HG02798 (cell line): ENCODE results near the gene BTBD7.
"Not testable (repeated sequence)": the region's sequence is repeated elsewhere in the genome, so short reads cannot be mapped to it uniquely, and the experiment has no call there.

Experiments
- ATAC-seq: cut with Tn5 transposase; IDR thresholded peaks from one replicate; pipeline ENCODE4 v1.9.1; 2021; ENCODE audit warnings: mild to moderate bottlenecking; ENCODE audit not compliant: unreplicated experiment, poor library complexity

BTBD7 gene

DNA sequence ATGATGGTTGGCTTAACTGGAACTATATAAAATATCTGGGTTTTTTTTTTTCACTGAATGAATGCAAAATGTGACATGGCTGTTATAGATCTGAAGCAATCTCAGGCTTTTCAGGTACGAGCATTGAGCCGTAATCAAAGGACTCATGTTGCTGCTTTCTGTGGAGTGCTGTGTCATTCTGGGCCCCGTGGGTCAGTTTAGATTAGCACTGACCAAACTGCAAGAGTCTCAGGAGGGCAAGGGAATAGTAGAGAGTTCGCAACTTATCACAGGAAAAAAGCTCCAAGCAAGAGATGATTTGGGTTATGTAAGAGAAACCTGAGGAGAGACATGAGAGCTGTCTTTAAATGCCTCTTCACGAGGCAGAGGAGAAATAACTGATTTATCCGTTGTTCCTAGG lies 66.7 kb downstream of the BTBD7 start:
- ATAC-seq = no peak

DNA sequence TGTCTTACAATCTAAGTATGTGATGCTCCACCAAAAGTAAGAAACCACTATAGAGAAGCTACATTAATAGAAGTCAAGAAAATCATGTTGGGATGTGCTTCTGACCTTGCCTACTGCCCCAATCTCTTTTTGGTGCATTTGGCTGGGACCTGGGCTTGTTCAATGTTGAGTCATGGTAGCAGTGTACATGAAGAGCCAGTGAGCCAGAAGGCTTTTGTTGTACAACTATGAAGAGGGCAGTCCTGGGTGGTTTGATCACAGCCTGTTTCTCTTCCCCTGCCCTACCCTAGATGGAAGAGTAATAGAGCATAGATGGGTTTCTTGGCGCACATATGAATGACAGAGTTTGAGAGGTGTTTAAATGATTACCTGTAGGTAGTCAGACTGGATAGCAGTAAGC lies 69.4 kb downstream of the BTBD7 start:
- ATAC-seq = no peak

DNA sequence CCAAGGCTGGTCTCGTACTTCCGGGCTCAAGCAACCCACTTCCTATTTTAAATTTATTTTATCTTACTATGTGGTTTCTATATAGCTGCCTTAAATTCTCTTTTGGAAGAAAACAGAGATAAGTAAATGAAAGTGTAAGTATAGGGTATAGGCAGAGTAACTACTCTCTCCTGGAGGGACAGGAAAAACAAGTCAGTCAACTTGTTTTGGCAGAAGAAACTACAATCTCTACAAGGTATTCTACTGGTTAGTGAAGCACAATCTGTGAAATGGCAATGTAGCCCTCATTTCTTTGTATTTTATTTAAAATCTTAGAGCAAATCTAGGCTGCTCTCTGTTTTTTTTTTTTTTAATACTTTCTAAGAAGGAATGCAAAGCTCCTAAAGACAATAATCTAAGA lies 70.4 kb downstream of the BTBD7 start:
- no peak for ATAC-seq

DNA sequence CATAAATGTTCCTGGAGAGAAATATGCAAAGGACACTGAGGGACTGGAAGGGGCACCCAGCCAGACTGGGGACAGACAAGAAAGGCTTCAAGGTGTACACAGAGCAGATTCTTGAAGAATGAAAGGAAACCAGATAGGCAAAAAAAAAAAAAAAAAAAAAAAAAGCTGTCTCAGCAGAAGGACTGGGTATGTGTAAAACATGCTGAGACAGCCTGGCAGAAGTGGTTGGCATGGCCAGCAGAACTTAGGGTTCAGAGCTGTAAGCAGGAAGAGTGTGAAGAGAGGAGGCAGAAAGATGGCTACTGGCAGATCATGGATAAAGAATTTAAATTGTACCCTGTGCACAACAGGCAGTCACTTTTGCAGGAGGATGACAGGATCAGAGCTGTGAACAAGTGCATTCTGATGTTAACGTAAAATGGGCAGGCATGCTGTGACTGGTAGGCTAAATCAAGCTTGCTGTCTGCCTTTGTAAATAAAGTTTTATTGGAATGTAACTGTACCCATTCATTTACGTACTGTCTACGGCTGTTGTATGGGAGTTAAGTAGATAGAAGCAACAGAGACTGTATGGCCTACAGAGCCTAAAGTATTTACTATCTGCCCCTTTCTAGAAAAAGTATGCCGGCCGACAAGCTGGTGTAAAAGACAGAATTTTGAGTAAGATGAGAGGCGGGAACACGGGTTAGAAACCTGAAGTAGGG lies 83.6 kb downstream of the BTBD7 start:
- no peak for ATAC-seq

DNA sequence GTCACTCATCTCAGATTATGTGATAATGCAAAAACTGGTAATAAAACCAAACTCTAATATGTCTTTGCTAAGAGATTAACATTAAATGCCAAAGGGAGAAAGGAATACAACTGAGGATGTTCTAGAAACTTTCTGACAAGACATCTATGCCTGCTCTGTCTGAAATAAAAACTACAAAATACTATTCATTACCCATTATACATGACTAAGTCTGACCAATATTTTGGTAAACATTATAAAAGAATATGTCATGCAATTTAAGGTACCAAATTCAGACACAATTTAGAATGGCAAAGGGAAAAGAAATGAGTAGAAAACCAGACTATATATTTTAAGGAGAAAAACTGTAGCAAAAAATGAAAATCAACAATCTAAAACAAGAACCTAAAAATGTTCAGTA lies 86.3 kb downstream of the BTBD7 start:
- no peak for ATAC-seq

DNA sequence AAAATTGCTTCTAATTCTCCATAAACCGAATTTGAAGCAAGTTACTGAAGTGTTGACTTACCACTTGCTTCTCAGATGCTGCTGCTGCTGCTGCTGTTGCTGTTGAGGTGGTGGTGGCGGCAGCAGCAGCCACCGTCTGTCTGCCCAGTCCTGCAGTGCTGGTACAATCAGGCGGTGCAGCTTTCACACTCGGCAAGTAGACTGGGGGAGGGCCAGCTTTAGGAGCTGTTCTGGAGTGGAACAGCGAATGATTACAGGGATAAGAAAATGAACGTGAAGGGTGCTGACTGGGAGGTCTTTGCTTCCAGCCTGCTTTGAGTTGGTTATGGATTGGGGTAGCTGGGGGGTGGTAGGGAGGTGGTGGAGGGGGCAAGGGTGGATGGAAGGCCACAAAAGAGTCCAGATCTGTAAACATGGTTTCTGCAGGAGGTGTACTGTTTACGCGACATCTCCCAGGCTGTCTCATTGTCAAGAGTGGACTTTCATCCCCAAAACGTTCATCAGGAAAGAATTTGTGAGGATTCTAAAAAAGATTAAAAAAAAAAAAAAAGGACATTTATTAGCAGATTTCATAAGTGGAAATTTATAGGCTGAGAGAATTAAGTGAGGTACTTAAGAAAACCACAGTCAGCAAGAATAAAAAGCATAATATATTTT lies 86.9 kb downstream of the BTBD7 start:
- no peak for ATAC-seq

DNA sequence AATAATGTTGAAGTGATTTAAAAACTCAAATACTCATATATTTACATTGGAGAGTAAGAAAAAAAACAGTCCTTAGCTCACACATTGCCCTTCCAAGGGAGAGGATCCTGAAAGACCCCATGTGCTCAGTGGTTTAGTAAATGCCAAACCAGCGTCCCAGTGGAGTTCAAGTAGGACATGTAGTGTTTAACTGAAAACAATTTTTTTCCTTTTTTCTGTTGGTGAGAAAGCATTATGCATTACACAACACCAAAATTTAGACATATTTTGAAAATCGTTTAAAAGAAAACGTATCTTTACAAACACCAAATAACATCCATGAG lies 92.2 kb downstream of the BTBD7 start:
- ATAC-seq = no peak

DNA sequence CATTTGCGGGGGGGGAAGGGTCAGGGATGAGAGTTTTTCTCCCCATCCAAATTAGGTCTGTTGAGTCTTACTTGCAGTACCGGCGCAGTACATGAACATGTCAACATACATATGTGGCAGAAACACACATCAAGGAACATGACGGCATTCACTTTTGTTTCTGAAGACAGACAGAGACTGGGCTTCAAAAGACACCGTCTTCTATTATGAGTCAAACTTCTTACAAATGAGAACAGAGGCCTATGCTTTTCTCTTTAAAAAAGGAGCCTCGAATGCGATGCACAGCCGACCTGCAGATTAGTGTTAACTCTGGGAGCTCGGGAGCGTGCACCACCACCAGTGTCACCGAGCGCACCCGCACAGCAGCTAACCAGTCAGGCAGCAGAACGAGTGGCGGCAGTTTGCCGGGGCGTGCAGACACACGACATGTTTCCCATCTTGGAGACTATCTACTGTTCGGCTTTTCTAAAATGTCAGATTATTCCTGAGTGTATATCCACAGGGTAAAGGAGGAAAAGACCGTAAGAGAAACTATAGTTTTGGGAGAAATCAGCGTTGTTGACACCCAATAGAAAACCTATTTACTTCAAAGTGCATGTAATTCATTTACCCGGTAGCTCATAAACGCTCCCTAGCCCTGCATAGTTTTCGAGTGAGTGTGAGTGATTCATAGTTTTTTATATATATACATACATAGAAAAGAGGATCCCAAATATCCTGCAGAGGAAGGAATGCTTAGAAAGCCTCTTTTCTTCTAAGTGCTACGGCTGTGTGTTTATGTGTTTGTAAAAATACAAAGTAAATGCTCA lies 92.8 kb downstream of the BTBD7 start:
- ATAC-seq = no peak

DNA sequence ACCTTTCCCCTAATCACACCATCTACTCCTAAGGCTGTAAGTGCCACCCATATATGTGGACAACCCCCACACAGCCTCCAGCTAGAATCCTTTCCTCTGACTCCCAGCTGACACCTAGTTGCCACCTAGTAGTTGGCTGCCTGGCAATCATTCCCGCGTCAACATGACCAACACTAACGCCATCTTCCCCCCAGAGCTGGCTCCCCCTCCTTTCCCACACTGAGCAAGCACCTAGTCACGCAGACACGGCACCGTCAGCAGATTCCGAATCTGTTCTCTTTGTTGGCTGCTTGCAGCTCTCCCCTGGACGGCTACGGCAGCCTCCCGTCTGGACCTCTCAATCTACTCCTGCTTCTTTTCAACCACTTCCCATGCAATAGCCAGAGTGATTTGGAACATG lies 98.0 kb downstream of the BTBD7 start:
- no peak for ATAC-seq

DNA sequence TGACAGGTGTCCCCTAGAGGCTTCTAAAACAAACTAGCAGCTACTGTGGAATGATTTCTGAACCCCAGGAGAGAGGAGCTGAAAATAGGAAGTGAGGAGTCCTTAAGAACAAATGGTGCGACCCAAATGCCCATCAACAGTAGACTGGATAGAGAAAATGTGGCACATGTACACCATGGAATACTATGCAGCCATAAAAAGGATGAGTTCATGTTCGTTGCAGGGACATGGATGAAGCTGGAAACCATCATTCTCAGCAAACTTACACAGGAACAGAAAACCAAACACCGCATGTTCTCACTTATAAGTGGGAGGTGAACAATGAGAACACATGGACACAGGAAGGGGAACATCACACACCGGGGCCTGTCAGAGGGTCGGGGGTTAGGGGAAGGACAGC lies 99.8 kb downstream of the BTBD7 start:
- ATAC-seq = not testable (repeated sequence)

DNA sequence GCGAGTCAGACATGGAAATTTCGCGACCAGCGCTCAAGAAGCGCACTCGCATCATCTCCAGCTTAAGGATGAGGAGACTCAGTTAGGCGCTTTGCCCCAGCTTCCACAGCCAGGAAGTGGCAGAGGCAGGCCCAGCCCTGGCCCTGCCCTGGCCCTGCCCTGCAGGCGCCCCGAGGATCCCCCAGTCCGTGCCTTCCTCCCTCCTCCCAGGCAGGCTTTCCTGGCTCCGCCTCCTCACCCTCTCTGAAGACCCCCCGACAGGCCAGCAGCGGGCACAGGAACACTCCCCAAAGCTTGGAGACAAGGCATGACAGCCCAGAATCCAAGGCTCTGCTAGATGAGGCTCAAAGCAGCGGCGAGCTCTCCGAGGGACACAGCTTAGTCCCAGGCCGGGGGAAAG lies 100.7 kb downstream of the BTBD7 start:
- no peak for ATAC-seq

DNA sequence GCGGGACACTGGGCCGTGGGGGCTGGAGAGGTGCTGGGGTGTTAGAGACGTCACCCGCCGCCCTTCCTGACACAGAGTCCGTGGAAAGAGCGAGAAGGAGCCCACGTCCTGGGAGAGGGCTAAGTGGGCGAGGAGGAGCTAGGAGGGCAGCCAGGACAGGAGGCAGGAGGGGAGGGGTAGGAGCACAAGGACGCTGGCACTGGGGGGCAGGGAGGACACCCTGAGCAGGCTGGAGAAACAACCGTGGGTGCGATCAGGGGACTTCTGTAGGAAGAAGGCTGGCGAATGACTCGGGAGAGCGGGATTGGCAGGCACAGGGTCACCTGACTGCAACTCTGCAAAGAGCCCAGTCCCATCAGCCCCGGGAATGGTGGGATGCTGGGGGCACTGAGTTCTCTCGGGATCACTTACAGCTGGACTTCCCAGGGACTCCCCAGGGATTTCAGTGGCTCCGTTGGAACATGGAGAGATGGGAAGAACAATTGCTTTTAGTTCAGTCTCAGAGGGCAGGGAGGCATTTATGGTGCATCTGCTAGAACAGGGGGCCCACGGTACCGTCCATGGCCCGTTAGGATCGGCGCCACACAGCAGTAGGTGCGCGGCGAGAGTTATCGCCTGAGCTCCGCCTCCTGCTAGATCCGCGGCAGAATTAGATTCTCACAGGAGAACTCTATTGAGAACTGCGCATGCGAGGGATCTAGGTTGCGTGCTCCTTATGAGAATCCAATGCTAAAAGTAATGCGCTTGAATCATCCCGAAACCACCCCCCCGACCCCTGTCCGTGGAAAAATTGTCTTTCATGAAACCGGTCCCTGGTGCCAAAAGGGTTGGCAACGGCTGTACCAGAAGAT lies 101.5 kb downstream of the BTBD7 start:
- no peak for ATAC-seq

DNA sequence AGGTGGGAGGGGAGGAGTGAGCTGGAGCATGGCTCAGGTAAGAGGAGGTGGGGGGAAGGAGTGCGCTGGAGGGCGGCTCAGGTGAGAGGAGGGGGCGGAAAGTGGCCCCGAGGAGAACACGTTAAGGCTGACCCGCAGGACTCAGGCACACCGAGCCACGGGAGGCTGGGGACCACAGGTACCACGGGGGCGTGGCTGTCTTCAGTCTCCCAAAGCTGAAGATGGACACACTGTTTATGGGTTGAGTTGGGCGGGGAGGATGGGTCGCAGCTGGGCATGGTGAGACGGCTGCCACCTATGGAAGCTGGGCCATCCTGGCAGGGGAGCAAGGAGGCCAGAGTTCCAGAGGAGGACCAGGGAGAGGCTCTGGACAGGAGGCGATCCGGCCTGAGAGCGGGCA lies 102.3 kb downstream of the BTBD7 start:
- no peak for ATAC-seq

DNA sequence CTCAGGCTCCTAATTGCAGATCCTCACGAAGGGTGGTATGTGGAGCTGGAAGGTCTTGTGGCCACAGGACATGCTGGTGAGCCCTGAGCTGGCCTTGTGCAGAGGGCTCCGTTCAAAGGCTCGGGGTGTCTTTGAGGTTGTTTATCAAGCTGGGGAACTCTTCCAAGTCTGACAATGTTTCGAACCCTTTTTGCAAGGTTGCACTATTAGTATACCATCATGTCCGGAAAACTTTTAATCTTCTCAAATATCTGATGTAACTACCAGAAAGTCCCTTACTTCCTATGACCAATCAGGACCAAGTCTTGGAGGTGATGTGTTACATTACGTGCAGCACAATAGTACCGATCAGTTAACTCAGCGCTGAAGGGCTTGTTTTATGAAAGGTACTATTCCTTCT lies 104.3 kb downstream of the BTBD7 start:
- ATAC-seq = no peak

DNA sequence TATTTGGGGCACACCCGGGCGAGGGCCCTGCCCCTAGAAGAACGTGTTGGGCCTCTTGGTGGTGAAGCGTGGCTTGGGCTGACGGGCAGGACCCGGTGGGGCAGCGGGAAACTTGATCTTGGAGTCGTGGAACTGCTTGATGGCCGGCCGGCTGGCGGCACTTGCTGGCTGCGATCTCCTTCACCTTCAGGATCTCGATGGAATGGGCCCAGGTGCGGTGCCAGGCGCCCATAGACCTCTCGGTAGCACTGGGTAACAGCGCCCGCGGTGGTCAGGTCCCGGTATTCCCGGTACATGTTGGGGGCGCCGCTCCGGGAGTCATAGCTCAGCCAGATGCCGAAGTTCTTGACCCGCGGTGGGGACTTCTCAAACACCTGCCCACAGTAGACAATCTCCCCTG lies 109.3 kb downstream of the BTBD7 start:
- ATAC-seq = no peak

DNA sequence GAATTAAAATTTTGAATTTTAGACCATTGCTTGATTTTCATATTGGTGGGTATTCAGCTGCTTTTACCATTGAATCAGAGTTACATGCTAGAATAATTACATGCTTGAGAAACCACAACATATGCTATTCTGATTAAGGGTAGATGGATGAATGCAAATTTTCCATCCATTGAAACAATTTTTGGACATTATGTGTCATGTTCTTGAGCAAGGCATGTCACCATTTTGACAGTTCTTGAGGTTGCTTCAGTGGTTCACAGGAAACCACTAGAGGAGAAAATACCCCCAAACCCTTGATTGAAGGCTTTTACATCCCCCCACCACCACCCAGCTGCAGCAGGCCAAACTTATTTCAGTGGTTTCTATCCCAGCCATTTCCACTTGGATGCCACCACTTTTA lies 112.3 kb downstream of the BTBD7 start:
- no peak for ATAC-seq

DNA sequence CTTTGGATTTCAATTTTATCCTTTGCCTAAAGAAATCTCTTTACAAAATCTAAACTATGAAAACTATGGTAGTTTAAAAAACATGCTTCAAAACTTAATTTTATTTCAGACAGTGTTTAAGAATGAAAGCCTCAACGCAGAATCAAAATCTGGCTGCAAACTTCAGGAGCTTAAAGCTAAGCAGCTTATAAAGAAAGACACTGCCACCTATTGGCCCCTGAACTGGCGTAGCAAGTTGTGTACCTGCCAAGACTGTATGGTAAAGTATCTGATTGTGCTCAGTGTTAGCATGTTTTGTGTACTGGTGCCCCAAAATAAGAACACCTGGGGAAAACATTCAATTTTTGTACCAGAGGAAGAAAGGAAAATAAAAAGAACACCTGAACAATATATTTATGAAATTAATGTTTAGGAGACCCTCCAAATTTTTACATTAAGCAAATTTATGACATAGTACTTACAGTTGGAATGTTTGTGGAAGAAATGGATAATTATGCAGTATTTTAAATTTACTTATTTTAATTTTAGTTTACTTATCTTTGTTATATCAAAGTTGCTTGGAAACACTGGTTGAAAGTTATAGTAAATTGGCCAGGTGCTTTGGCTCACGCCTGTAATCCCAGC lies 113.6 kb downstream of the BTBD7 start:
- peak; percentile 66 for ATAC-seq

DNA sequence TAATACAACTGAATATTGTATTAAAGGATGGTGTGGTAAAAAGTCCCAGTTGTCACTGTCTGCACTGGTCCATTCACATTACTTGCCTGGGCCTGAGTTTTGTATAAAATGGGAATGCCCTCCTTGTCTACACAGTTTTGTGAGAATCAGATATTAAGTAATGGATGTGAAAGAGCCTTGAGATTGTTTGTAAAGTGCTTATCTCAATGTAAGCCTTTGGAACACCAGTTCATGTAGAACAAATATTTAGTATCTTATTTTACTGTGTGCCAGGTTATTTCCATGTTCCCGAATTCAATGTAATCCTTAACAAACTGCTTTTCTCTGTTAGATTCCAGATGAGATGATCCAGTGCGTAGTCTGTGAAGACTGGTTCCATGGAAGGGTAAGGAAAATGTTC lies 118.2 kb downstream of the BTBD7 start:
- ATAC-seq = no peak

DNA sequence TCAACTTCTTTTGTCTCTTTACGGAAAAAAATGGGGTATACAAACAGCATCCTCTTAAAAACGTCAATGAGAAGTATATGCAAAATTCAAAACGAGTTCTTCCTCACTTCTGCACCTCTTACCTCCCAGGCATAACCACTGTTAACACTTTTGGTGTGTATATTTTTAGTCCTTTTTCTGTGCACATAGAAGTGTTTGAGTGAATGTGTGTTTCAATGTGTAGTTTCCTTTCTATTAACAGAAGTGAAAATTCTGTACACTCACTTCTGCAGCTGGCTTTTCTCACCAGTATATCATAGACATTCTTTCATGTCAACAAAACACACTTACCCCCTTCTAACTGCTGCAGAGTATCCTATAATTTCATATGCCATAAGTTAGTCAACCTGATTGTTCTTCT lies 120.4 kb downstream of the BTBD7 start:
- peak; percentile 80 for ATAC-seq
